ENCODE data around the gene GPR155.

DNA sequence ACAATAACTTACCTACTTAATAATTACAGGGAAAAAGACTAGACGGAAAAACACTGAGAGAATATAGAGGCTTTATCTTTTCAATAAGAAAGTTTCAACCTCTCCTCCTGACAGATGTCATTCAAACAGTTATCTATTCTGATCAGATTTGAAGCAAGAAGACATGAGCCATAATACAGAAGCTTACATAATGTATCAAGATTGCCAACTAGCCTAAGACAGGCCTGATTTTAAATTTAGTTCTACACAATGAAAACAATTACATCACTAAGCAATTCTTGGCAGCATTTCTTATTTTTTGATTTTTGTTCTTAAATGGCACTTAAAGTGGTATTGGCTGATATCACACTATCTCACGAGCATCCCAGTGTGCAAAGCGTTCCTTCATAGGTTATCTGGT, 41.6 kb downstream of the GPR155 start:
- TF ChIP-seq, protein P1, sequence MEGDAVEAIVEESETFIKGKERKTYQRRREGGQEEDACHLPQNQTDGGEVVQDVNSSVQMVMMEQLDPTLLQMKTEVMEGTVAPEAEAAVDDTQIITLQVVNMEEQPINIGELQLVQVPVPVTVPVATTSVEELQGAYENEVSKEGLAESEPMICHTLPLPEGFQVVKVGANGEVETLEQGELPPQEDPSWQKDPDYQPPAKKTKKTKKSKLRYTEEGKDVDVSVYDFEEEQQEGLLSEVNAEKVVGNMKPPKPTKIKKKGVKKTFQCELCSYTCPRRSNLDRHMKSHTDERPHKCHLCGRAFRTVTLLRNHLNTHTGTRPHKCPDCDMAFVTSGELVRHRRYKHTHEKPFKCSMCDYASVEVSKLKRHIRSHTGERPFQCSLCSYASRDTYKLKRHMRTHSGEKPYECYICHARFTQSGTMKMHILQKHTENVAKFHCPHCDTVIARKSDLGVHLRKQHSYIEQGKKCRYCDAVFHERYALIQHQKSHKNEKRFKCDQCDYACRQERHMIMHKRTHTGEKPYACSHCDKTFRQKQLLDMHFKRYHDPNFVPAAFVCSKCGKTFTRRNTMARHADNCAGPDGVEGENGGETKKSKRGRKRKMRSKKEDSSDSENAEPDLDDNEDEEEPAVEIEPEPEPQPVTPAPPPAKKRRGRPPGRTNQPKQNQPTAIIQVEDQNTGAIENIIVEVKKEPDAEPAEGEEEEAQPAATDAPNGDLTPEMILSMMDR (IDR thresholded peaks at IDR 0.05), result no peak
- no peak for TF ChIP-seq EZH2 (IDR thresholded peaks at IDR 0.05)

Data from neural progenitor cell (in vitro differentiated cells).